A549 (cell line): ENCODE data around the gene CSMD2. TPM values are rescaled to one million over a fixed set of nuclear protein-coding genes. Genes with fewer than 3 reads are reported as not detected.

Experiments used
- ATAC-seq, 2 experiments: fragments of 200-7000 bp in 1 of 2; fragments of >200 bp in 1 of 2; cut with Nextera tagmentation in 1 of 2; cut with Tn5 transposase in 1 of 2; 3 replicates each; pipeline versions ENCODE4 v1.8.0 to v1.9.1; 2018 to 2020; ENCODE audit warnings: mild to moderate bottlenecking in 1 of 2, moderate library complexity in 1 of 2
- CTCF ChIA-PET: fragments of 300-600 bp; sonication (Branson Sonifier 250); formaldehyde crosslinking; extraction: SDS; loops from one replicate; lab custom pipeline; 2021; ENCODE audit warnings: antibody characterized with exemption, inconsistent platforms; lab: Yijun Ruan, JAX
- POLR2A ChIA-PET: fragments of 350-600 bp; formaldehyde crosslinking; extraction: SDS; loops from one replicate; lab custom pipeline; 2021; ENCODE audit warnings: antibody characterized with exemption, inconsistent platforms; lab: Yijun Ruan, JAX
- DNase-seq, 2 experiments: peaks; one replicate each; pipeline versions ENCODE4 v3.0.0 to v3.0.0-alpha.2; 2011 to 2016; ENCODE audit warnings: low read depth in 1 of 2, low spot score in 1 of 2
- FAIRE-seq: peaks from 2 replicates; lab custom pipeline; 2011; peaks lifted over from hg19 to GRCh38; lab: Jason Lieb, UNC
- H3K27ac ChIP-seq, 2 experiments: fragments of >200 bp; sonication (Bioruptor Twin); formaldehyde crosslinking; 3 replicates each; pipeline ENCODE4 v1.5.1; 2016 to 2017
- H3K4me1 ChIP-seq: fragments of >200 bp; sonication (Bioruptor Twin); formaldehyde crosslinking; 3 replicates; pipeline ENCODE4 v1.6.1; 2016
- H3K4me2 ChIP-seq: fragments of >200 bp; sonication (Bioruptor Twin); formaldehyde crosslinking; 3 replicates; pipeline ENCODE4 v1.6.1; 2016
- H3K4me3 ChIP-seq: fragments of >200 bp; sonication (Bioruptor Twin); formaldehyde crosslinking; 3 replicates; pipeline ENCODE4 v1.5.1; 2016
- H3K9me3 ChIP-seq: fragments of >200 bp; sonication (Bioruptor Twin); formaldehyde crosslinking; 3 replicates; pipeline ENCODE4 v1.6.1; 2016
- ATOH8 ChIP-seq: fragments of 250-450 bp; sonication (Bioruptor Pico); IDR thresholded peaks from 2 replicates; pipeline ENCODE4 v1.5.0; 2020; ENCODE audit warnings: low read depth, mild to moderate bottlenecking, moderate library complexity
- BCL3 ChIP-seq: fragments of >200 bp; sonication (Bioruptor Twin); formaldehyde crosslinking; IDR thresholded peaks from 3 replicates; pipeline ENCODE4 v1.6.1; 2016
- BHLHE40 ChIP-seq: IDR thresholded peaks from 2 replicates; pipeline ENCODE4 v1.6.1; 2012; ENCODE audit warnings: low read depth, low read length, inconsistent platforms
- CEBPB ChIP-seq, 2 experiments: fragments of >200 bp in 1 of 2; sonication (Bioruptor Twin) in 1 of 2; formaldehyde crosslinking in 1 of 2; IDR thresholded peaks; 2 replicates each; pipeline ENCODE4 v1.6.1; 2012 to 2016
- CTCF ChIP-seq: fragments of >200 bp; sonication (Bioruptor Twin); formaldehyde crosslinking; IDR thresholded peaks from 3 replicates; pipeline ENCODE4 v1.5.1; 2016
- E2F6 ChIP-seq: IDR thresholded peaks from 2 replicates; pipeline ENCODE4 v1.6.1; 2012; ENCODE audit warnings: low read depth, borderline replicate concordance
- EHF ChIP-seq: fragments of 250-450 bp; sonication (Bioruptor Pico); IDR thresholded peaks from 2 replicates; pipeline ENCODE4 v1.5.0; 2020; ENCODE audit warnings: mild to moderate bottlenecking
- EP300 ChIP-seq, 2 experiments: fragments of >200 bp; sonication (Bioruptor Twin); formaldehyde crosslinking; IDR thresholded peaks; 2 replicates in 1 of 2; 3 replicates in 1 of 2; pipeline ENCODE4 v1.6.1; 2016 to 2017
- ESRRA ChIP-seq: fragments of 150-350 bp; IDR thresholded peaks from 2 replicates; pipeline ENCODE4 v1.6.1; 2014; ENCODE audit warnings: mild to moderate bottlenecking, low read length, borderline replicate concordance
- FOXS1 ChIP-seq: fragments of 250-450 bp; sonication (Bioruptor Pico); IDR thresholded peaks from 2 replicates; pipeline ENCODE4 v1.5.0; 2020; ENCODE audit warnings: mild to moderate bottlenecking, moderate library complexity
- GATA3 ChIP-seq: IDR thresholded peaks from 2 replicates; pipeline ENCODE4 v1.6.1; 2012; ENCODE audit warnings: borderline replicate concordance
- HDAC2 ChIP-seq: fragments of 200-600 bp; sonication (generic); IDR thresholded peaks from 2 replicates; pipeline ENCODE4 v1.6.1; 2016
- HES2 ChIP-seq: fragments of >200 bp; sonication (Bioruptor Twin); formaldehyde crosslinking; IDR thresholded peaks from 2 replicates; pipeline ENCODE4 v1.6.1; 2016
- JUN ChIP-seq, 2 experiments: fragments of >200 bp; sonication (Bioruptor Twin); formaldehyde crosslinking; IDR thresholded peaks; 2 replicates in 1 of 2; 3 replicates in 1 of 2; pipeline ENCODE4 v1.6.1; 2016 to 2017
- JUNB ChIP-seq: fragments of >200 bp; sonication (Bioruptor Twin); formaldehyde crosslinking; IDR thresholded peaks from 2 replicates; pipeline ENCODE4 v1.6.1; 2016
- KDM5A ChIP-seq: fragments of 200-600 bp; sonication (generic); IDR thresholded peaks from 2 replicates; pipeline ENCODE4 v1.6.1; 2016; ENCODE audit warnings: antibody characterized with exemption, mild to moderate bottlenecking
- MAZ ChIP-seq: fragments of 150-350 bp; IDR thresholded peaks from 2 replicates; pipeline ENCODE4 v1.6.1; 2014; ENCODE audit warnings: antibody characterized with exemption, low read depth, low read length, borderline replicate concordance
- NFE2L2 ChIP-seq: fragments of 150-350 bp; conservative IDR thresholded peaks from 2 replicates; pipeline ENCODE4 v1.6.1; 2014; ENCODE audit warnings: low read length
- POLR2A ChIP-seq: IDR thresholded peaks from 2 replicates; pipeline ENCODE4 v1.6.1; 2012; ENCODE audit warnings: mild to moderate bottlenecking, low read length
- POLR2AphosphoS2 ChIP-seq: conservative IDR thresholded peaks from 2 replicates; pipeline ENCODE4 v1.6.1; 2012; ENCODE audit warnings: low read length, improper control_type of control experiment, inconsistent platforms
- REST ChIP-seq: fragments of 200-600 bp; sonication (generic); IDR thresholded peaks from 2 replicates; pipeline ENCODE4 v1.6.1; 2016; ENCODE audit warnings: antibody characterized with exemption, mild to moderate bottlenecking, moderate library complexity
- RFX5 ChIP-seq: fragments of 450-650 bp; IDR thresholded peaks from 2 replicates; pipeline ENCODE4 v1.7.1; 2014; ENCODE audit warnings: antibody characterized with exemption, mild to moderate bottlenecking, moderate library complexity
- RNF2 ChIP-seq: fragments of 200-600 bp; sonication (generic); IDR thresholded peaks from 2 replicates; pipeline ENCODE4 v1.6.1; 2016; ENCODE audit warnings: low read depth, mild to moderate bottlenecking, antibody characterized with exemption, moderate library complexity, borderline replicate concordance
- SMC3 ChIP-seq: fragments of >200 bp; sonication (Bioruptor Twin); formaldehyde crosslinking; IDR thresholded peaks from 3 replicates; pipeline ENCODE4 v1.6.1; 2018; ENCODE audit warnings: inconsistent platforms
- SREBF2 ChIP-seq: fragments of 450-650 bp; IDR thresholded peaks from 2 replicates; pipeline ENCODE4 v1.6.1; 2014; ENCODE audit warnings: mild to moderate bottlenecking, moderate library complexity
- ZFP36 ChIP-seq: fragments of 450-650 bp; IDR thresholded peaks from 2 replicates; pipeline ENCODE4 v1.6.1; 2014; ENCODE audit warnings: borderline replicate concordance; ENCODE audit not compliant: partially characterized antibody
- ZNF302 ChIP-seq: fragments of 250-450 bp; sonication (Bioruptor Pico); IDR thresholded peaks from 2 replicates; pipeline ENCODE4 v1.9.0; 2021; ENCODE audit warnings: inconsistent platforms, mild to moderate bottlenecking, moderate library complexity
- WGBS: methylation state at CpG from one replicate; pipeline ENCODE4 v1.1.6; 2017; ENCODE audit errors: missing lambda C conversion rate; 5-methylcytosine and 5-hydroxymethylcytosine counted together
- polyA plus RNA-seq, 4 experiments: library from polyadenylated mRNA; depleted of rRNA in 3 of 4; stranded (reverse); fragments of >200 nt; fragmentation: RNase III in 1 of 4; extraction: RNeasy Plus Mini Kit Qiagen cat#74134 plus additional on column Dnase treatment in 1 of 4; gene quantifications; 2 replicates in 3 of 4; 3 replicates in 1 of 4; pipeline ENCODE4 v1.2.3, GENCODE V29; 2011 to 2017

Gene CSMD2
- polyA plus RNA-seq, 2 of the 4 experiments (the other 2 are of a cell fraction): not detected

GRCh38 chr1:33516891-33517567, 648.0 kb downstream of the CSMD2 start:
- ChIA-PET POLR2A (no interaction called here), CTCF (no interaction called here)
- no peak overlapping the region for H3K4me3 ChIP-seq
- H3K27ac ChIP-seq: no peak overlapping the region
- no peak for TF ChIP-seq EHF
- TF ChIP-seq RNF2: no peak
- no peak for TF ChIP-seq ZFP36
- TF ChIP-seq EP300 (IDR thresholded peaks at IDR 0.05): no peak
- no peak for TF ChIP-seq E2F6
- no peak for TF ChIP-seq GATA3
- no peak for TF ChIP-seq POLR2A
- no peak for TF ChIP-seq FOXS1 (CRISPR knock-in tag)
- no peak for TF ChIP-seq ESRRA
- no peak for TF ChIP-seq MAZ
- TF ChIP-seq ATOH8 (CRISPR knock-in tag): no peak
- TF ChIP-seq JUN (IDR thresholded peaks at IDR 0.05): no peak
- no peaks in the 10 kb centered on the region for H3K4me1 ChIP-seq
- H3K9me3 ChIP-seq: no peaks in the 10 kb centered on the region
- no peak overlapping the region for H3K4me2 ChIP-seq
- no peak for FAIRE-seq
- WGBS: 39% methylated on average over 8 of the region's 8 CpGs
- no peak for DNase-seq
- ATAC-seq: no peak

- ChIA-PET POLR2A (no interaction called here), CTCF (no interaction called here)
- 52% methylated on average over 9 of the region's 9 CpGs for WGBS
- ATAC-seq (no peak), DNase-seq (no peak), FAIRE-seq (no peak)
- H3K4me3 ChIP-seq: no peak overlapping the region
- H3K27ac ChIP-seq: no peak overlapping the region
- TF ChIP-seq ESRRA (no peak), NFE2L2 (no peak), HDAC2 (no peak), REST (no peak), JUN (IDR thresholded peaks at IDR 0.05) (no peak), ATOH8 (CRISPR knock-in tag) (no peak), HES2 (no peak), BHLHE40 (no peak), KDM5A (no peak), POLR2AphosphoS2 (no peak), RNF2 (no peak), SREBF2 (no peak), BCL3 (no peak), CTCF (no peak), RFX5 (no peak), SMC3 (no peak), ZNF302 (no peak), CEBPB (IDR thresholded peaks at IDR 0.05) (no peak), JUNB (no peak)
- H3K4me2 ChIP-seq: no peak overlapping the region
- no peaks in the 10 kb centered on the region for H3K9me3 ChIP-seq
- no peaks in the 10 kb centered on the region for H3K4me1 ChIP-seq
These were observed 648.6 kb downstream of the CSMD2 start for GRCh38 chr1:33516428-33516827.
